GM18517 (cell line): ENCODE results near the gene PGS1.
"Not testable (repeated sequence)": the region's sequence is repeated elsewhere in the genome, so short reads cannot be mapped to it uniquely, and the experiment has no call there.

Experiments
- ATAC-seq: cut with Tn5 transposase; IDR thresholded peaks from one replicate; pipeline ENCODE4 v1.9.1; 2021; ENCODE audit warnings: mild to moderate bottlenecking, moderate library complexity; ENCODE audit not compliant: unreplicated experiment

Gene PGS1

GRCh38 chr17:78438694-78439325 is 60.4 kb downstream of the PGS1 start:
- no peak for ATAC-seq

GRCh38 chr17:78441271-78441971 is 63.0 kb downstream of the PGS1 start:
- ATAC-seq = no peak

GRCh38 chr17:78442648-78443218 is 64.3 kb downstream of the PGS1 start:
- ATAC-seq = no peak

DNA sequence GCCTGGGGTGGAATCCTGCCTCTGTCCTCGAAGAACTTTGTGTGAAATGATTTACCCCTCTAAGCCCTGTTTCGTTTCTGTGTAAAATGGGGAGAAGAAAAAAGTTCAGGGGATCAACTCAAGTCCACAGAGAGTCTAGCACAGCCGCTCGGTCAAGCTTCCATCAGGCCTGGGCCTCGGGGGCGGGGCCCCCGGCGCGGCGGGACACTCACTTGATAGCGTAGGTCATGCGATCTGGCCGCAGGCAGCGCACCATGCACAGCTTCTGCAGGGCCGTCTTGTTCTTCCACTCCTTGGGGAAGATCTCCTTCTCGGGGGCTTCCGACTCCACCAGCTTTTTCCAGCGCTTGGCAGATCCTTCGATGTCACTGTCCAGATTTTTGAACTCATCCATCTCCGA is 65.9 kb downstream of the PGS1 start:
- no peak for ATAC-seq

DNA sequence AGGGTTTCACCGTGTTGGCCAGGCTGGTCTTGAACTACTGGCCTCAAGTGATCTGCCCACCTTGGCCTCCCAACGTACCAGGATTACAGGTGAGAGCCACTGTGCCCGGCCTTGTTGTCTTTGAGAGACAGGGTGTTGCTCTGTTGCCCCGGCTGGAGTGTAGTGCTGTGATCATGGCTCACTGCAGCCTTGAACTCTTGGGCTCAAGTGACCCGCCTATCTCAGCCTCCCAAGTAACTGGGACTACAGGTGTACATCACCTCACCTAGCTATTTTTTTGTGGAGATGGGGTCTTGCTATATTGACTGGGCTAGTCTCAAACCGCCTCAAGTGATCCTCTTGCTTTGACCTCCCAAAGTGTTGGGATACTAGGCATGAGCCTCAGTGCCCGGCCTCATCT is 68.4 kb downstream of the PGS1 start:
- ATAC-seq = no peak

DNA sequence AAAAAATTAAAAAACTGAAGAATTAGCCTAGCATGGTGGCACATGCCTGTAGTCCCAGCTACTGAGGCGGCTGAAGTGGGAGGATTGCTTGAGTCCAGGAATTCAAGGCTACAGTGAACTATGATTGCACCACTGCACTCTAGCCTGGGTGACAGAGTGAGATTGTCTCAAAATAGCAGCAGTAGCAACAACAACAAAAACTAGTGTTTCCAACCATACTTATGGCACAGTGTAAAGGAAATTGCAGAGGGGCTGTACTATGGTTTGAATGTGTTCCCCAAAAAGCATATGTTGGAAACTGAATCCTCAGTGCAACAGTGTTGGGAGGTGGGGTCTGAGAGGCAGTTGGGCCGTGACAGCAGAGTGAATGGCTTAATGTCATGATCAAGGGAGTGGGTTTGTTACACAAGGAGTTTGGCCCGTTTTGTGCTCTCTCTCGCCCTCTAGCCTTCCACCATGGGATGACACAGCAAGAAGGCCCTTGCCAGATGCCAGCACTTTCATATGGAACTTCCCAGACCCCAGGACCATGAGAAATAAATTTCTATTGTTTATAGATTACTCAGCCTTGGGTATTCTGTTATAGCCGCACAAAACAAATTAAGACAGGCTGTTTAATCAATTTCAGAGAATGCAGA is 70.0 kb downstream of the PGS1 start:
- ATAC-seq = no peak

- ATAC-seq = no peak
Observed at GRCh38 chr17:78449983-78450595, 71.6 kb downstream of the PGS1 start.

- no peak for ATAC-seq
Observed at GRCh38 chr17:78450696-78451345, 72.4 kb downstream of the PGS1 start.

GRCh38 chr17:78451753-78452152 is 73.3 kb downstream of the PGS1 start:
- ATAC-seq = no peak

GRCh38 chr17:78454346-78454745 is 75.9 kb downstream of the PGS1 start:
- ATAC-seq = no peak

DNA sequence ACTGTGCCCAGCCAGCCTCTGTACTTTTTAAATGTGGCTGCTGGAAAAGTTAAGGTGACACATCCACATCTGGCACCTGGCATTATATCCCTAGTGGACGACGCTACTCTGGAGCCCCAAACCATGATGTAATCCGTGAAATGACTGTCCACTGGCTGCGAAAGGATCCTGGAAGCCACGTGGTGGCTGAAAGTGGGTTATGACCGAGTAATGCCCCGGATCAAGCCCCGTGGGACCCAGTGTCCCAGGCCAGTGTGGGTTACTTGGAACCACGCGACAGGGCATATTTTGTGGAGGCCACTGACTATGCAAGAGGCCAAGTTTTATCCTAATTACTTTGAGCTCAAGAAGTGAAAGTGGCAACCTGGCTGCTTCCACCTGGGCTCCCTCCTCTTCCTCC is 79.6 kb downstream of the PGS1 start:
- no peak for ATAC-seq

- no peak for ATAC-seq
Observed at GRCh38 chr17:78458736-78459335, 80.4 kb downstream of the PGS1 start.

- ATAC-seq = no peak
Observed at GRCh38 chr17:78459696-78460095, 81.2 kb downstream of the PGS1 start.

GRCh38 chr17:78460176-78460675 is 81.8 kb downstream of the PGS1 start:
- no peak for ATAC-seq

DNA sequence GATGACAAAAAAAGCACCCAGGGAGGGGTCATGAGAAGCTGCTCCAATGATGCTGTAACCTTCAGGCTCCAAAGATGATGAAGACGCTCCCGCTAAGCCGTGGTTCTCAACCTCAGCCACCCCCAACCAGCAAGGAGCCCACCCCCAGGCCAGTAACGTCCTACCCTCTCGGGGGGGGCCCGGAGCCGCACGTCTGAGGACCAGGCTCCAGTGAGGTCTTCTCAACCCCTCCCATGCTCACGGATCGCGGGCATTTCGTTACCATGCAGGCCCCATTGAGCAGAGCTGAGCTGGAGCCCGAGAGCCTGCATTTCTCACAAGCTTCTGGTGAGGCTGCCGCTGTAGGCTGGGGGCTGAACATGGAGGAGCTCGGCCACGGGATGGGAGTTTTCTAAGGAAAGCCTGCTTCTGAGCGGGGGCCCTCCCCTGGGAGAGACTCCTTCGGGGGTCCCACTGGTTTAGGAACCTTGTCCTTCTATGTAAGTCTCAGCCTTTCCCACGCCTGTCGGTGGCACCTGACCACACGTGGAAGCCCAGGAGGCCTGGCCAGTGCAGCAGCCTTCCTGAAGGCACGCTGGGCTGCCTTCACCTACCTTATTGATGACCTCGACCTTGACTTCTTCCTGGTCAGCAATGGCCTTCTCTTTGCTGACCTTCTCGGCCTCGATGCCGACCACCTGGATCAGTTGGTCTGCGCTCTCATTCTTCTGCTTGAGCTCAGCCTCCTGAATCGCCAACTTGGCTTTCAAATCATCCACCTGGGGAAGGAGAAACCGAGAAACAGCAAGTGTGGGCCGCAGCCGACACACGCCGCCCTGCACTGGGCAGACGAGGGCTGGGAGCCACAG is 82.7 kb downstream of the PGS1 start:
- no peak for ATAC-seq

DNA sequence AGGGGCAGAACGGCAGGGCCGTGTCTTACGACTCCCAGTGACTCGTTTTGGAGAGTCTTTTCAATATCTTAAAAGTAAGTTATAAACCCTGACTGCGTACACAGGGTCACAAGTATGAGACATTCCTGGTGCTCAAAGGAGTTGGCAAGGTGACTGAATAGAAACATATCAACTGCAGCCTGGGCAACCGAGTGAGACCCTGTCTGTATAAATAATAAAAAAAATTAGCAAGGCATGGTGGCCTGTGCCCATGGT is 83.3 kb downstream of the PGS1 start:
- ATAC-seq = no peak

DNA sequence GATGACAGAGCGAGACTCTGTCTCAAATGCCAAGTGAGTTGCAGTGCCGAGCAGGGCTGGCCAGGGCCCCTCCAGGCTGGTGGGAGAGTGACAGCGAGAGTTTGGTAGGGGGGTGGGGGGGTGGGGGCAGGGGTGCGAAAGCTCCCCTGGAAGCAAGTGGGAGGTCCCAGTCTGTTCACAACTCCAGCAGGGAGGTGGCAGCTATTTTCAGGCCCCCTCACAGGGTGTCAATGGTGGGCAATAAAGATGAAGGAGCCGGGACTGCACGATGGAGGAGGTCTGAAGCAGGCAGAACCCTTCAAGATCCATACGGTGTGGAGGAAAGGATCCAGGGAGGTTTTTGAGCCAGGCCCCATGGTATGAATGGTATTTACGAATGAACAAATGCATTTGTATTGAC is 83.7 kb downstream of the PGS1 start:
- ATAC-seq = no peak

DNA sequence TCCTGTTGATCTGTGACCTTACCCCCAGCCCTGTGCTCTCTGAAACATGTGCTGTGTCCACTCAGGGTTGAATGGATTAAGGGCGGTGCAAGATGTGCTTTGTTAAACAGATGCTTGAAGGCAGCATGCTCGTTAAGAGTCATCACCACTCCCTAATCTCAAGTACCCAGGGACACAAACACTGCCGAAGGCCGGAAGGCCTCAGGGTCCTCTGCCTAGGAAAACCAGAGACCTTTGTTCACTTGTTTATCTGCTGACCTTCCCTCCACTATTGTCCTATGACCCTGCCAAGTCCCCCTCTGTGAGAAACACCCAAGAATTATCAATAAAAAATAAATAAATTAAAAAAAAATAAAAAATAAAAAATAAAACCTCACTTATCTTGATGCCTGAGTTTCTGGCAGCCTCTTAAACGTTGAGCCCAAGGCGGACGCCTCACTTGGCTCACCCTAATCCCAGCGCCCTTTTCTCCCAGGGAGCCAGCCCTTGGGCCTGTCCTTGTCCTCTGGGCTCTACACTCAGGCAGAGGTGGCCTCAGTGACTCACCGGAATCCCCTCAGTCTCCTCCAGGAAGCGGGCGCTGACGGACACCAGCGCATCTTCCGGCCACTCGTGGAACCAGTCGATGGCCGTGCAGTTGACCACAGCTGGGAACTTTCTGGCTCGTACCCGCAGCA is 87.8 kb downstream of the PGS1 start:
- not testable (repeated sequence) for ATAC-seq
